ENCODE measurements around the gene BEST1.
A peak's percentile ranks its signal among the peaks of the same experiment; 100 is the strongest.
"Not testable (repeated sequence)": the region's sequence is repeated elsewhere in the genome, so short reads cannot be mapped to it uniquely, and the experiment has no call there.

BEST1 gene

GRCh38 chr11:61948505-61948904 lies 1.6 kb upstream of the BEST1 start:
- no peak for TF ChIP-seq CTCF (IDR thresholded peaks at IDR 0.05; ENCODE audit: insufficient read depth, low read length, missing control alignments)
- H3K4me3 ChIP-seq (ENCODE audit: low read depth, low read length), result no peak overlapping the region
- CTCF ChIA-PET, result interaction anchor here (0.7 to 12.3 kb wide), 38 partner anchors 9 to 199 kb away, joined by 3 to 568 read pairs (median 8); partner anchors contain the start of genes FEN1, RAB3IL1 and TMEM258
- DNase-seq (ENCODE audit: low read depth, low spot score), result no peak
- POLR2A ChIA-PET, result interaction anchor here (0.9 to 1.7 kb wide), 3 partner anchors 20 to 151 kb away, joined by 3 to 7 read pairs (median 3); no protein-coding TSS in a partner anchor

GRCh38 chr11:61949169-61950034 lies 749 bp upstream of the BEST1 start:
- DNase-seq (ENCODE audit: low read depth, low spot score), result peak; percentile 89
- TF ChIP-seq CTCF (IDR thresholded peaks at IDR 0.05; ENCODE audit: insufficient read depth, low read length, missing control alignments), result no peak
- ChIA-PET CTCF (interaction anchor here (1.3 to 12.3 kb wide), 12 partner anchors 11 to 185 kb away, joined by 3 to 568 read pairs (median 66); partner anchors contain the start of genes FEN1, RAB3IL1 and TMEM258), POLR2A (interaction anchor here (0.7 to 4.6 kb wide), 4 partner anchors 14 to 163 kb away, joined by 3 to 44 read pairs (median 8); partner anchors contain the start of genes FADS2 and FTH1)
- H3K4me3 ChIP-seq (ENCODE audit: low read depth, low read length), result no peak overlapping the region

GRCh38 chr11:61951484-61952135 lies 1.5 kb downstream of the BEST1 start:
- POLR2A ChIA-PET, result interaction anchor here (0.6 to 4.6 kb wide), 3 partner anchors 12 to 116 kb away, joined by 3 to 44 read pairs (median 3); no protein-coding TSS in a partner anchor
- no peak for TF ChIP-seq CTCF (IDR thresholded peaks at IDR 0.05; ENCODE audit: insufficient read depth, low read length, missing control alignments)
- H3K4me3 ChIP-seq (ENCODE audit: low read depth, low read length), result no peak overlapping the region
- CTCF ChIA-PET, result interaction anchor here (1.1 to 12.3 kb wide), 6 partner anchors 10 to 157 kb away, joined by 4 to 568 read pairs (median 141); partner anchors contain the start of genes FEN1 and TMEM258
- DNase-seq (ENCODE audit: low read depth, low spot score), result no peak

GRCh38 chr11:61952882-61953281 lies 2.7 kb downstream of the BEST1 start:
- no peak for DNase-seq (ENCODE audit: low read depth, low spot score)
- H3K4me3 ChIP-seq (ENCODE audit: low read depth, low read length), result no peak overlapping the region
- TF ChIP-seq CTCF (IDR thresholded peaks at IDR 0.05; ENCODE audit: insufficient read depth, low read length, missing control alignments), result no peak
- POLR2A ChIA-PET, result interaction anchor here (4.6 kb wide), 1 partner anchor 10 kb away, joined by 44 read pairs; no protein-coding TSS in a partner anchor
- CTCF ChIA-PET, result interaction anchor here (0.9 to 12.3 kb wide), 4 partner anchors 53 to 158 kb away, joined by 3 to 568 read pairs (median 190); partner anchors contain the start of genes FEN1 and TMEM258

GRCh38 chr11:61953632-61954031 lies 3.5 kb downstream of the BEST1 start:
- ChIA-PET POLR2A (interaction anchor here (4.6 kb wide), 1 partner anchor 10 kb away, joined by 44 read pairs; no protein-coding TSS in a partner anchor), CTCF (interaction anchor here (0.9 to 12.3 kb wide), 4 partner anchors 53 to 159 kb away, joined by 3 to 568 read pairs (median 190); partner anchors contain the start of genes FEN1 and TMEM258)
- not testable (repeated sequence) for DNase-seq (ENCODE audit: low read depth, low spot score); H3K4me3 ChIP-seq (ENCODE audit: low read depth, low read length)

- ChIA-PET POLR2A (interaction anchor here (0.6 to 1.4 kb wide), 4 partner anchors 9 to 84 kb away, joined by 4 to 6 read pairs (median 5); partner anchors contain the start of gene FTH1), CTCF (interaction anchor here (1.1 to 12.3 kb wide), 6 partner anchors 14 to 154 kb away, joined by 3 to 568 read pairs (median 9); no protein-coding TSS in a partner anchor)
- DNase-seq (ENCODE audit: low read depth, low spot score), result no peak
- TF ChIP-seq CTCF (IDR thresholded peaks at IDR 0.05; ENCODE audit: insufficient read depth, low read length, missing control alignments), result no peak
- H3K4me3 ChIP-seq (ENCODE audit: low read depth, low read length), result no peak overlapping the region
Observed at GRCh38 chr11:61954106-61954850, 4.1 kb downstream of the BEST1 start.

Measured in AG04449 (cell line).